Body of pancreas (tissue), 4 donors: ENCODE data around the gene IL4R. TPM values are rescaled to one million over a fixed set of nuclear protein-coding genes. Genes with fewer than 3 reads are reported as not detected.

Experiments used
- ATAC-seq: fragments of 150-250 bp; one replicate; pipeline ENCODE4 v1.9.1; 2016
- DNase-seq, 4 donors: peaks; one replicate each; pipeline ENCODE4 v3.0.0-alpha.2; 2019
- H3K27ac ChIP-seq, 4 donors: fragments of 200-600 bp; sonication (generic); 1 replicate in 3 of 4; 2 replicates in 1 of 4; pipeline versions ENCODE4 v1.5.1 to v1.6.1; 2016 to 2019; ENCODE audit warnings: mild to moderate bottlenecking in 1 of 4, mixed read lengths in 1 of 4, moderate library complexity in 1 of 4
- H3K27me3 ChIP-seq, 2 donors: fragments of 200-600 bp; sonication (generic); one replicate each; pipeline ENCODE4 v1.6.0; 2016; ENCODE audit warnings: mild to moderate bottlenecking in 1 of 2
- H3K36me3 ChIP-seq, 2 donors: fragments of 200-600 bp; sonication (generic); replicated peaks in 1 of 2; 2 replicates each; pipeline ENCODE4 v1.5.1; 2016; ENCODE audit warnings: low read depth in 2 of 2; ENCODE audit not compliant: insufficient read depth in 1 of 2
- H3K4me1 ChIP-seq: fragments of 200-600 bp; sonication (generic); one replicate; pipeline ENCODE4 v1.6.0; 2016
- H3K4me3 ChIP-seq, 2 donors: fragments of 200-600 bp; sonication (generic); 1 replicate in 1 of 2; 2 replicates in 1 of 2; pipeline ENCODE4 v1.5.1; 2016 to 2019
- H3K9me3 ChIP-seq, 3 donors: fragments of 200-600 bp; sonication (generic); 1 replicate in 2 of 3; 2 replicates in 1 of 3; pipeline ENCODE4 v1.5.1; 2016
- POLR2A ChIP-seq, 3 donors: fragments of 450-650 bp; IDR thresholded peaks; one replicate each; pipeline ENCODE4 v1.6.1; 2016; ENCODE audit warnings: antibody characterized with exemption in 3 of 3, mild to moderate bottlenecking in 2 of 3
- whole genome bisulfite sequencing, 2 donors: methylation state at CpG; one replicate each; pipeline ENCODE4 v1.1.5; 2017; 5-methylcytosine and 5-hydroxymethylcytosine counted together
- intact Hi-C: fragments of 100-400 bp; cut with DNase I; formaldehyde crosslinking; loops from one replicate; pipeline ENCODE4 v1.15.1; 2023
- total RNA-seq, 2 donors: library from RNA; depleted of rRNA; stranded (reverse); fragments of >200 nt; gene quantifications; one replicate each; pipeline ENCODE4 v1.1.0, GENCODE V29; 2016
- TF ChIP-seq, protein P1 (sequence below), 7 experiments: fragments of 450-650 bp in 4 of 7; fragments of 200-600 bp in 3 of 7; sonication (generic) in 3 of 7; IDR thresholded peaks; one replicate each; pipeline ENCODE4 v1.5.1; 2016 to 2019; ENCODE audit warnings: antibody characterized with exemption in 7 of 7

The IL4R gene
- total RNA-seq, 2 donors from 2014 or later, result 29.7 to 236 TPM

DNA sequence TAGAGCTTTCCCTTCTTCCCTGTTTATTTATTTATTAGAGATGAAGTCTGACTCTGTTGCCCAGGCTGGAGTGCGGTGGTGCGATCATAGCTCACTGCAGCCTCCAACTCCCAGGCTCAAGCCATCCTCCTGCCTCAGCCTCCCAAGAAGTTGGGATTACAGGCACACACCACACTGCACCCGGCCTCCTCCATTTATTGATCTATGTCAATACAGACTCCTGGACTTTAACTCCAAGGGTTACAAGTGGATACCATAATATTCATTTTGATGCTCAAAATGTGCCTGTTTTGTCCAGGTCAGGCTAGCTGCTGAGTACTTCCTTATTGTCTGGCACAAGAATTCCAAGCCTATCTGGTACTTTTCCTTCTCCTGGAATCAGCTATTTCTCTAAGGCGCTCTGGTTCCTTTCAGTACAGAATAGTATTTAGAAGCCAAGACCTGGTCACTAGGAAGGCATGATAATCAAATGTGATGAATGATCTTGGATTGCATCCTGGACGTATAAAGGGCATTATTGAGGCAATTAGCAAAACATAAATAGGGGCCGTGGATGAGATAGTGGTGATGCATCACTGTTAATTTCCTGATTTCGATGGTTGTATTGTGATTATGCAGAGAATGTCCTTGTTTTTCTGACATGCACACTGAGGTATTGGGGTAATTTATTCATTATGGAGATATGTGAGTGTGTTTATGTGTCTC is 21.7 kb downstream of the IL4R start:
- peaks cover 0 to 9% of the 10 kb centered on the region in 2 donors for H3K36me3 ChIP-seq
- H3K27me3 ChIP-seq, result no peaks in the 10 kb centered on the region
- no peak overlapping the region for H3K27ac ChIP-seq
- H3K9me3 ChIP-seq, result no peaks in the 10 kb centered on the region
- no peak overlapping the region for H3K4me3 ChIP-seq
- no peaks in the 10 kb centered on the region for H3K4me1 ChIP-seq
- intact Hi-C loops, result no loop called here
- ATAC-seq (no peak), DNase-seq (no peak)
- no peak for TF ChIP-seq POLR2A (IDR thresholded peaks at IDR 0.05)
- TF ChIP-seq, protein P1, sequence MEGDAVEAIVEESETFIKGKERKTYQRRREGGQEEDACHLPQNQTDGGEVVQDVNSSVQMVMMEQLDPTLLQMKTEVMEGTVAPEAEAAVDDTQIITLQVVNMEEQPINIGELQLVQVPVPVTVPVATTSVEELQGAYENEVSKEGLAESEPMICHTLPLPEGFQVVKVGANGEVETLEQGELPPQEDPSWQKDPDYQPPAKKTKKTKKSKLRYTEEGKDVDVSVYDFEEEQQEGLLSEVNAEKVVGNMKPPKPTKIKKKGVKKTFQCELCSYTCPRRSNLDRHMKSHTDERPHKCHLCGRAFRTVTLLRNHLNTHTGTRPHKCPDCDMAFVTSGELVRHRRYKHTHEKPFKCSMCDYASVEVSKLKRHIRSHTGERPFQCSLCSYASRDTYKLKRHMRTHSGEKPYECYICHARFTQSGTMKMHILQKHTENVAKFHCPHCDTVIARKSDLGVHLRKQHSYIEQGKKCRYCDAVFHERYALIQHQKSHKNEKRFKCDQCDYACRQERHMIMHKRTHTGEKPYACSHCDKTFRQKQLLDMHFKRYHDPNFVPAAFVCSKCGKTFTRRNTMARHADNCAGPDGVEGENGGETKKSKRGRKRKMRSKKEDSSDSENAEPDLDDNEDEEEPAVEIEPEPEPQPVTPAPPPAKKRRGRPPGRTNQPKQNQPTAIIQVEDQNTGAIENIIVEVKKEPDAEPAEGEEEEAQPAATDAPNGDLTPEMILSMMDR (IDR thresholded peaks at IDR 0.05), result no peak
- whole genome bisulfite sequencing, 2 donors, result 68 to 75% methylated on average over 7 of the region's 7 CpGs

DNA sequence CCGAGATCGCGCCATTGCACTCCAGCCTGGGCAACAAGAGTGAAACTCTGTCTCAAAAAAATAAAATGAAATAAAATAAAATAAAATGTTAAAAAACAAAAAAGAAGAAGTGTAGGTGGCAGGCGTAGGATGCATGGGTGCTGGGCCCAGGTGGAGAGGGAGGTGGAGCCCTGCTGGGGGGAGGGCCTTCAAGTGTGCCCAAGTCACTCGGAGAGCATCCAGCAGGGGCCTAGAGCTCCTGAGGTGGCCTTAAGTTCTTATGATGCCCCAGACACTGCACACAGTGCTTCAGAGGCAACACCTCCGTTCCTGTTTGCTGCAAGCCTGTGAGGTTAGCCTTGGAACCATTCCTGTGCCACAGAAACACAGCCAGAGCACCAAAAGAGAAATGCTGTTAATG is 23.2 kb downstream of the IL4R start:
- intact Hi-C loops, result no loop called here
- Histone ChIP-seq H3K27me3 (no peaks in the 10 kb centered on the region), H3K4me3 (no peak overlapping the region), H3K9me3 (no peaks in the 10 kb centered on the region), H3K27ac (no peak overlapping the region), H3K4me1 (no peaks in the 10 kb centered on the region), H3K36me3 (peaks cover 0 to 20% of the 10 kb centered on the region in 2 donors)
- ATAC-seq (no peak), DNase-seq (no peak)
- no peak for TF ChIP-seq POLR2A (IDR thresholded peaks at IDR 0.05)
- TF ChIP-seq, protein P1 (IDR thresholded peaks at IDR 0.05), result no peak
- WGBS, 2 donors, result 96 to 97% methylated on average over 6 of the region's 6 CpGs

DNA sequence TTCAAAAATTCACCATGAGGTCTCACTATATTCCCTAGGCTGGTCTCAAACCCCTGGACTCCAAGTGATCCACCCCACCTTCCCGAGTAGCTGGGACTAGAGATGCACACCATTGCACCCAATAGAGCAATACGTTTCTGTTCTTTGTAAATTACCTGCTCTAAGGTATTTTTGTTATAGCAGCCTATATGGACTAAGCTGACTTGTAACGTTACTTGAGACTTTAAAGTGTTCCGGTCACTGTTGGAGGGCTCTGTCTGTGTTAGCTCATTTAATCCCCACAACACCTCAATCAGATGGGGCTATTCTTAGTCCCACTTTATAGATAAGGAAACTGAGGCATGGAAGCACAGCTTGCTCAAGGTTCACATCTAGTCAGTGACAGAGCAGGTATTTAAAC is 25.4 kb downstream of the IL4R start:
- Histone ChIP-seq H3K27ac (no peak overlapping the region), H3K9me3 (no peaks in the 10 kb centered on the region), H3K4me3 (no peak overlapping the region), H3K4me1 (no peaks in the 10 kb centered on the region), H3K36me3 (peaks cover 0 to 29% of the 10 kb centered on the region in 2 donors), H3K27me3 (no peaks in the 10 kb centered on the region)
- 90 to 91% methylated on average over 4 of the region's 4 CpGs for WGBS, 2 donors
- TF ChIP-seq, protein P1 (IDR thresholded peaks at IDR 0.05), result no peak
- TF ChIP-seq POLR2A (IDR thresholded peaks at IDR 0.05), result no peak
- no peak for DNase-seq
- intact Hi-C loops, result no loop called here
- no peak for ATAC-seq

DNA sequence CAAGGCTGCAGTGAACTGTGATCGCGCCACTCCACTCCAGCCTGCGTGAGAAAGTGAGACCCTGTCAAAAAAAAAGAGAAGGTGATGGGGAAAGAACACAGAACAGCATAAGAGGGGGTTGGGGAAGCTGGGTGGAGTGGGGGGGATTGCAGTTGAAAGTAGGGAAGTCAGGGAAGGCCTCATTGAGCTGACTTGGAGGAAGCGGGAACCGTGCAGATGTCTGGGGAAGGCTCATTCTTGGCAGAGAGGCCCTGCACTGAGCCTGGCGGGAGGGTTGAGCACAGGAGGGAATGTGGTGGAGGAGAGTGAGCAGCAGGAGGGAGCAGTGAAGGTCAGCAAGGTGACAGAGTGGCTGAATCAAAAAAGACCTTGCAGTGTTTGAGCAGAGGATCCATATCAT is 26.9 kb downstream of the IL4R start:
- Histone ChIP-seq H3K4me3 (no peak overlapping the region), H3K27ac (no peak overlapping the region), H3K4me1 (no peaks in the 10 kb centered on the region), H3K9me3 (no peaks in the 10 kb centered on the region), H3K27me3 (no peaks in the 10 kb centered on the region), H3K36me3 (peaks cover 0 to 33% of the 10 kb centered on the region in 2 donors)
- intact Hi-C loops, result no loop called here
- WGBS, 2 donors, result 75 to 79% methylated on average over 6 of the region's 6 CpGs
- ATAC-seq (no peak), DNase-seq (no peak)
- no peak for TF ChIP-seq POLR2A (IDR thresholded peaks at IDR 0.05)
- TF ChIP-seq, protein P1 (IDR thresholded peaks at IDR 0.05), result no peak

DNA sequence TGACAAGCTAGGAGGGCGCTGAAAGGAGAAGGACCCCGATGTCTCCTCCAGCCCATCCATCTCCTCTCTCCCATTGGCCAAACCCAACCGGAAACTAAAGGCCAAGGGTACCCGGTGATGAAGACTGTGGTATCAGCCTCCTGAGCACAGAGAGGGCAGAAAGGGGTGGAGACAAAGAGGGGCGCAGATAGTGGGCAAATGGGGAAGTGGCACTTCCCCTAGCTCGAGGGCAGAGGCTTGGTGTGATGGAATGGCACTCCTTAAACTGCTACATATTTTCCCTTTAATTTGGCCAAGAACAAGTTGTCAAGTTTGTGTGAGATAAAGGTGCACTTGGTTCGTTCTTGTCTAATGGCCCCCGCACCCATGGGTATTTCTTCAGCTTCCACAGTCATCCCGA is 27.8 kb downstream of the IL4R start:
- Histone ChIP-seq H3K4me3 (no peak overlapping the region), H3K27me3 (no peaks in the 10 kb centered on the region), H3K4me1 (no peaks in the 10 kb centered on the region), H3K27ac (no peak overlapping the region), H3K36me3 (peaks cover 0 to 35% of the 10 kb centered on the region in 2 donors), H3K9me3 (no peaks in the 10 kb centered on the region)
- WGBS, 2 donors, result 87 to 92% methylated on average over 9 of the region's 9 CpGs
- DNase-seq, result no peak
- ATAC-seq, result no peak
- intact Hi-C loops, result no loop called here
- TF ChIP-seq, protein P1 (IDR thresholded peaks at IDR 0.05), result no peak
- TF ChIP-seq POLR2A (IDR thresholded peaks at IDR 0.05), result no peak
